Adipose tissue (tissue), 3 donors: Measurements from ENCODE around the gene ANKRD6. TPM values are rescaled to one million over a fixed set of nuclear protein-coding genes. Genes with fewer than 3 reads are reported as not detected.
"Not testable (repeated sequence)": the region's sequence is repeated elsewhere in the genome, so short reads cannot be mapped to it uniquely, and the experiment has no call there.

Experiments used
- H3K27ac ChIP-seq: one replicate; pipeline ENCODE4 v1.5.1; 2013; ENCODE audit warnings: low read depth, low read length
- WGBS, 3 donors: extraction: QIAGEN DNeasy Blood & Tissue Kit; methylation state at CpG; one replicate each; pipeline ENCODE4 v1.1.7; 2013; 5-methylcytosine and 5-hydroxymethylcytosine counted together
- polyA plus RNA-seq, 3 donors: library from polyadenylated mRNA; stranded (reverse); fragments of 200-250 nt; gene quantifications; one replicate each; pipeline ENCODE4 v1.2.3, GENCODE V29; 2013
- donor health status: healthy with polysubstance abuse.
- donor health status: Bipolar disorder and iron deficiency.
- donor health status: healthy.

ANKRD6 gene
- polyA plus RNA-seq, result 1 to 10 TPM; 3.1 to 9.3 (median 4.1) TPM

GRCh38 chr6:89432875-89433251, at the start of gene ANKRD6:
Gene ANKRD6, plus strand, starts transcription at chr6:89433152. Its CDS starts 133,825 bp downstream, at chr6:89566977.
- 0% methylated on average over 28 to 38 of the region's 38 CpGs for WGBS, 3 donors
- no peak within 1 kb of the TSS for H3K27ac ChIP-seq

- 69 to 81% (median 70%) methylated on average over 5 of the region's 5 CpGs for WGBS, 3 donors
- no peak overlapping the region for H3K27ac ChIP-seq
These were observed 47.7 kb upstream of the ANKRD6 start for GRCh38 chr6:89385156-89385667.

GRCh38 chr6:89385846-89386245, 47.1 kb upstream of the ANKRD6 start:
- WGBS, 3 donors, result 93 to 98% (median 94%) methylated on average over 7 of the region's 7 CpGs
- H3K27ac ChIP-seq, result no peak overlapping the region

- WGBS, 3 donors, result 93 to 97% (median 95%) methylated on average over 6 of the region's 6 CpGs
- H3K27ac ChIP-seq, result no peak overlapping the region
These were observed 45.9 kb upstream of the ANKRD6 start for GRCh38 chr6:89386917-89387491.

- 92 to 95% (median 95%) methylated on average over 9 of the region's 9 CpGs for WGBS, 3 donors
- no peak overlapping the region for H3K27ac ChIP-seq
These were observed 45.3 kb upstream of the ANKRD6 start for GRCh38 chr6:89387516-89388201.

GRCh38 chr6:89388846-89389245, 44.1 kb upstream of the ANKRD6 start:
- no peak overlapping the region for H3K27ac ChIP-seq
- 93 to 95% (median 95%) methylated on average over 6 of the region's 6 CpGs for WGBS, 3 donors

GRCh38 chr6:89392823-89393222, 40.1 kb upstream of the ANKRD6 start:
- no peak overlapping the region for H3K27ac ChIP-seq

GRCh38 chr6:89393659-89394058, 39.3 kb upstream of the ANKRD6 start:
- WGBS, 3 donors, result 92 to 94% (median 93%) methylated on average over 1 of the region's 1 CpG
- no peak overlapping the region for H3K27ac ChIP-seq

GRCh38 chr6:89397884-89398283, 35.1 kb upstream of the ANKRD6 start:
- WGBS, 3 donors, result 79 to 82% (median 81%) methylated on average over 4 of the region's 4 CpGs
- not testable (repeated sequence) for H3K27ac ChIP-seq

GRCh38 chr6:89398762-89399525, 34.0 kb upstream of the ANKRD6 start:
- no peak overlapping the region for H3K27ac ChIP-seq
- 84 to 88% (median 87%) methylated on average over 7 of the region's 7 CpGs for WGBS, 3 donors

GRCh38 chr6:89400050-89400449, 32.9 kb upstream of the ANKRD6 start:
- no peak overlapping the region for H3K27ac ChIP-seq
- WGBS, 3 donors, result 92 to 97% (median 94%) methylated on average over 3 of the region's 3 CpGs

- 41 to 70% (median 58%) methylated on average over 6 of the region's 6 CpGs for WGBS, 3 donors
These were observed 32.0 kb upstream of the ANKRD6 start for GRCh38 chr6:89400912-89401399.

GRCh38 chr6:89402776-89403175, 30.2 kb upstream of the ANKRD6 start:
- 92 to 99% (median 93%) methylated on average over 6 of the region's 6 CpGs for WGBS, 3 donors
- no peak overlapping the region for H3K27ac ChIP-seq

More at GRCh38 chr6:89400912-89401399, 32.0 kb upstream of the ANKRD6 start:
- no peak overlapping the region for H3K27ac ChIP-seq

GRCh38 chr6:89404512-89404911, 28.4 kb upstream of the ANKRD6 start:
- 77 to 83% (median 81%) methylated on average over 3 of the region's 3 CpGs for WGBS, 3 donors
- no peak overlapping the region for H3K27ac ChIP-seq

- 43 to 77% (median 57%) methylated on average over 10 of the region's 10 CpGs for WGBS, 3 donors
- H3K27ac ChIP-seq, result no peak overlapping the region
These were observed 26.8 kb upstream of the ANKRD6 start for GRCh38 chr6:89406141-89406540.

GRCh38 chr6:89409461-89410035, 23.4 kb upstream of the ANKRD6 start:
- no peak overlapping the region for H3K27ac ChIP-seq
- 75 to 82% (median 76%) methylated on average over 7 of the region's 7 CpGs for WGBS, 3 donors

- 61 to 75% (median 62%) methylated on average over 10 of the region's 10 CpGs for WGBS, 3 donors
- no peak overlapping the region for H3K27ac ChIP-seq
These were observed 22.7 kb upstream of the ANKRD6 start for GRCh38 chr6:89410231-89410761.

- 12 to 18% (median 14%) methylated on average over 4 of the region's 4 CpGs for WGBS, 3 donors
- no peak overlapping the region for H3K27ac ChIP-seq
These were observed 22.2 kb upstream of the ANKRD6 start for GRCh38 chr6:89410788-89411144.
